Tibial nerve (tissue), 4 donors: ENCODE measurements around the gene ECPAS. TPM values are rescaled to one million over a fixed set of nuclear protein-coding genes. Genes with fewer than 3 reads are reported as not detected.
A peak's percentile ranks its signal among the peaks of the same experiment; 100 is the strongest.

ENCODE experiments used
- DNase-seq, 2 donors: peaks; one replicate each; pipeline ENCODE4 v3.0.0-alpha.2; 2019; ENCODE audit warnings: low spot score in 2 of 2
- H3K27ac ChIP-seq, 4 donors: fragments of 200-600 bp; sonication (generic) in 3 of 4; one replicate each; pipeline ENCODE4 v1.5.1; 2017 to 2019; ENCODE audit warnings: mild to moderate bottlenecking in 1 of 4
- H3K27me3 ChIP-seq, 2 donors: fragments of 200-600 bp; sonication (generic) in 1 of 2; one replicate each; pipeline versions ENCODE4 v1.5.1 to v1.6.0; 2017 to 2019
- H3K36me3 ChIP-seq, 3 donors: fragments of 200-600 bp; sonication (generic); one replicate each; pipeline ENCODE4 v1.5.1; 2018 to 2019
- H3K4me1 ChIP-seq, 4 donors: fragments of 200-600 bp; sonication (generic) in 3 of 4; one replicate each; pipeline ENCODE4 v1.5.1; 2017 to 2019
- H3K4me3 ChIP-seq, 4 donors: fragments of 200-600 bp; sonication (generic) in 3 of 4; one replicate each; pipeline ENCODE4 v1.5.1; 2017 to 2019; ENCODE audit warnings: mild to moderate bottlenecking in 1 of 4, moderate library complexity in 1 of 4
- H3K9me3 ChIP-seq, 4 donors: fragments of 200-600 bp; sonication (generic) in 3 of 4; one replicate each; pipeline ENCODE4 v1.5.1; 2017 to 2019
- CTCF ChIP-seq, 5 experiments: fragments of 200-600 bp in 3 of 5; fragments of 450-650 bp in 2 of 5; sonication (generic) in 3 of 5; IDR thresholded peaks; one replicate each; pipeline ENCODE4 v1.5.1; 2016 to 2019; ENCODE audit warnings: antibody characterized with exemption in 5 of 5, mild to moderate bottlenecking in 3 of 5, moderate library complexity in 2 of 5
- EP300 ChIP-seq, 2 donors: sonication (generic); formaldehyde crosslinking; IDR thresholded peaks; one replicate each; pipeline ENCODE4 v1.6.1; 2017; ENCODE audit warnings: antibody characterized with exemption in 2 of 2, mild to moderate bottlenecking in 1 of 2
- POLR2A ChIP-seq, 2 donors: fragments of 450-650 bp; IDR thresholded peaks; one replicate each; pipeline ENCODE4 v1.6.1; 2017; ENCODE audit warnings: antibody characterized with exemption in 2 of 2, mild to moderate bottlenecking in 2 of 2, moderate library complexity in 2 of 2
- WGBS, 2 donors: methylation state at CpG; one replicate each; pipeline ENCODE4 v1.1.5; 2018; 5-methylcytosine and 5-hydroxymethylcytosine counted together
- total RNA-seq, 4 donors: library from RNA; depleted of rRNA; stranded (reverse); fragments of >200 nt; gene quantifications; one replicate each; pipeline ENCODE4 v1.1.0, GENCODE V29; 2016

The ECPAS gene
- 100 to 1,000 TPM in 2 of 4 donors, 10 to 100 TPM in 2; 87.9 to 150 (median 96.6) TPM for total RNA-seq

GRCh38 chr9:111483858-111484571 is at the start of gene ECPAS:
Gene ECPAS (minus strand): TSS chr9:111484383. CDS start chr9:111472918, 11,465 bp downstream.
- peak within 1 kb of the TSS; percentile 73 to 96 (median 94) for H3K4me3 ChIP-seq
- H3K27me3 ChIP-seq, result no peaks in the 10 kb centered on the region
- H3K36me3 ChIP-seq, result no peaks in the 10 kb centered on the region
- peaks cover 0 to 38% (median 11%) of the 10 kb centered on the region in 4 donors for H3K4me1 ChIP-seq
- WGBS, 2 donors, result 0 to 2% methylated on average over 24 to 85 of the region's 101 CpGs
- no peaks in the 10 kb centered on the region for H3K9me3 ChIP-seq
- TF ChIP-seq EP300 (IDR thresholded peaks at IDR 0.05) (peak in 1 of 2 donors; percentile 71), CTCF (IDR thresholded peaks at IDR 0.05) (peak in 2 of 5 experiments; percentile 17 to 33), POLR2A (IDR thresholded peaks at IDR 0.05) (peak in 1 of 2 donors; percentile 24)
- peak; percentile 36 to 53 for DNase-seq
- H3K27ac ChIP-seq, result peak within 1 kb of the TSS; percentile 96 to 99 (median 98)

- Histone ChIP-seq H3K4me1 (no peaks in the 10 kb centered on the region), H3K36me3 (peaks cover 0 to 100% (median 3%) of the 10 kb centered on the region in 3 donors), H3K27ac (no peak overlapping the region), H3K9me3 (peaks cover 0 to 76% (median 11%) of the 10 kb centered on the region in 4 donors), H3K27me3 (no peaks in the 10 kb centered on the region), H3K4me3 (no peak overlapping the region)
- 91 to 96% methylated on average over 5 of the region's 5 CpGs for WGBS, 2 donors
- DNase-seq, result no peak
- TF ChIP-seq POLR2A (IDR thresholded peaks at IDR 0.05) (no peak), CTCF (IDR thresholded peaks at IDR 0.05) (no peak), EP300 (IDR thresholded peaks at IDR 0.05) (no peak)
Measured at GRCh38 chr9:111533099-111533790, 49.1 kb upstream of the ECPAS start.

- 99 to 100% methylated on average over 4 of the region's 4 CpGs for WGBS, 2 donors
- TF ChIP-seq EP300 (IDR thresholded peaks at IDR 0.05) (no peak), CTCF (IDR thresholded peaks at IDR 0.05) (no peak), POLR2A (IDR thresholded peaks at IDR 0.05) (no peak)
Measured at GRCh38 chr9:111531716-111532115, 47.5 kb upstream of the ECPAS start.

GRCh38 chr9:111529787-111530186 is 45.6 kb upstream of the ECPAS start:
- Histone ChIP-seq H3K27me3 (no peaks in the 10 kb centered on the region), H3K27ac (no peak overlapping the region), H3K9me3 (peaks cover 0 to 42% (median 5%) of the 10 kb centered on the region in 4 donors), H3K4me3 (no peak overlapping the region), H3K4me1 (peaks cover 0 to 14% (median 4%) of the 10 kb centered on the region in 4 donors), H3K36me3 (peaks cover 0 to 76% (median 0%) of the 10 kb centered on the region in 3 donors)
- 29 to 34% methylated on average over 2 of the region's 2 CpGs for WGBS, 2 donors
- TF ChIP-seq CTCF (IDR thresholded peaks at IDR 0.05) (no peak), EP300 (IDR thresholded peaks at IDR 0.05) (no peak), POLR2A (IDR thresholded peaks at IDR 0.05) (no peak)
- no peak for DNase-seq

More at GRCh38 chr9:111531716-111532115, 47.5 kb upstream of the ECPAS start:
- Histone ChIP-seq H3K27ac (no peak overlapping the region), H3K4me3 (no peak overlapping the region), H3K9me3 (peaks cover 0 to 62% (median 5%) of the 10 kb centered on the region in 4 donors), H3K4me1 (no peaks in the 10 kb centered on the region), H3K27me3 (no peaks in the 10 kb centered on the region), H3K36me3 (peaks cover 0 to 96% (median 0%) of the 10 kb centered on the region in 3 donors)
- no peak for DNase-seq

GRCh38 chr9:111527347-111527746 is 43.2 kb upstream of the ECPAS start:
- peaks cover 0 to 52% (median 0%) of the 10 kb centered on the region in 3 donors for H3K36me3 ChIP-seq
- H3K4me3 ChIP-seq, result no peak overlapping the region
- TF ChIP-seq CTCF (IDR thresholded peaks at IDR 0.05) (no peak), POLR2A (IDR thresholded peaks at IDR 0.05) (no peak), EP300 (IDR thresholded peaks at IDR 0.05) (no peak)
- WGBS, 2 donors, result 78 to 87% methylated on average over 2 of the region's 2 CpGs
- no peak for DNase-seq
- peaks cover 0 to 20% (median 0%) of the 10 kb centered on the region in 4 donors for H3K9me3 ChIP-seq
- H3K27ac ChIP-seq, result no peak overlapping the region
- peaks cover 0 to 16% (median 4%) of the 10 kb centered on the region in 4 donors for H3K4me1 ChIP-seq
- H3K27me3 ChIP-seq, result no peaks in the 10 kb centered on the region
